ENCODE results near the gene SRRT. TPM values are rescaled to one million over a fixed set of nuclear protein-coding genes. Genes with fewer than 3 reads are reported as not detected.

SRRT gene
- total RNA-seq, 2 experiments from 2014 or later: 202 to 205 TPM

- Mint-ChIP-seq H3K27me3 (no peaks in the 10 kb centered on the region), H3K4me1 (peaks cover 55% of the 10 kb centered on the region), H3K27ac (peak overlapping the region; percentile 97), H3K9me3 (no peaks in the 10 kb centered on the region), H3K4me3 (peak overlapping the region; percentile 98), H3K36me3 (ENCODE audit: low read depth) (peaks cover 69% of the 10 kb centered on the region)
- CTCF ChIA-PET: interaction anchor here (2.3 kb wide), 1 partner anchor 22 kb away, joined by 14 read pairs; the partner anchor contains the start of gene SLC12A9
- DNase-seq: no peak
- POLR2A ChIA-PET: interaction anchor here (1.1 to 6.6 kb wide), 6 partner anchors 13 to 754 kb away, joined by 3 to 251 read pairs (median 15); partner anchors contain the start of genes FBXO24, LRCH4, MOSPD3 and SLC12A9
Observed at GRCh38 chr7:100874300-100874576, 665 bp upstream of the SRRT start.

- peaks cover 76% of the 10 kb centered on the region for H3K36me3 Mint-ChIP-seq (ENCODE audit: low read depth)
- POLR2A ChIA-PET: interaction anchor here (0.6 to 6.6 kb wide), 36 partner anchors 8 to 1375 kb away, joined by 3 to 251 read pairs (median 5); partner anchors contain the start of genes AP4M1, FBXO24, LRCH4 and MCM7
Observed at GRCh38 chr7:100875356-100875751, 451 bp downstream of the SRRT start.

GRCh38 chr7:100878013-100878412 is 3.1 kb downstream of the SRRT start:
- H3K36me3 Mint-ChIP-seq (ENCODE audit: low read depth): peaks cover 82% of the 10 kb centered on the region
- H3K4me1 Mint-ChIP-seq: peaks cover 66% of the 10 kb centered on the region
- no peaks in the 10 kb centered on the region for H3K27me3 Mint-ChIP-seq
- no peak overlapping the region for H3K27ac Mint-ChIP-seq
- POLR2A ChIA-PET: interaction anchor here (0.6 to 6.6 kb wide), 2 partner anchors 9 to 24 kb away, joined by 3 to 251 read pairs; partner anchors contain the start of gene UFSP1
- no peak for DNase-seq
- H3K4me3 Mint-ChIP-seq: no peak overlapping the region
- CTCF ChIA-PET: interaction anchor here (1.2 to 1.7 kb wide), 4 partner anchors 8 to 26 kb away, joined by 3 to 6 read pairs (median 5); partner anchors contain the start of gene SLC12A9
- no peaks in the 10 kb centered on the region for H3K9me3 Mint-ChIP-seq

More at GRCh38 chr7:100875356-100875751, 451 bp downstream of the SRRT start:
- Mint-ChIP-seq H3K4me3 (peak overlapping the region; percentile 98), H3K27ac (peak overlapping the region; percentile 97), H3K27me3 (no peaks in the 10 kb centered on the region), H3K9me3 (no peaks in the 10 kb centered on the region), H3K4me1 (peaks cover 64% of the 10 kb centered on the region)
- CTCF ChIA-PET: interaction anchor here (0.6 to 2.3 kb wide), 7 partner anchors 11 to 368 kb away, joined by 3 to 14 read pairs (median 8); partner anchors contain the start of genes MOSPD3, PLOD3, POP7 and SLC12A9
- peak; percentile 55 for DNase-seq

- Mint-ChIP-seq H3K27me3 (no peaks in the 10 kb centered on the region), H3K9me3 (no peaks in the 10 kb centered on the region), H3K4me1 (peaks cover 70% of the 10 kb centered on the region), H3K4me3 (no peak overlapping the region), H3K27ac (peak overlapping the region; percentile 56), H3K36me3 (ENCODE audit: low read depth) (peaks cover 85% of the 10 kb centered on the region)
- no peak for DNase-seq
- CTCF ChIA-PET: interaction anchor here (1.2 to 1.7 kb wide), 3 partner anchors 9 to 27 kb away, joined by 3 to 6 read pairs (median 5); partner anchors contain the start of gene SLC12A9
- POLR2A ChIA-PET: interaction anchor here (0.6 to 6.6 kb wide), 2 partner anchors 8 to 25 kb away, joined by 3 to 251 read pairs; partner anchors contain the start of gene UFSP1
Observed at GRCh38 chr7:100878685-100879084, 3.8 kb downstream of the SRRT start.

- H3K36me3 Mint-ChIP-seq (ENCODE audit: low read depth): peaks cover 84% of the 10 kb centered on the region
- POLR2A ChIA-PET: interaction anchor here (6.6 kb wide), 1 partner anchor 7 kb away, joined by 251 read pairs; the partner anchor contains the start of gene UFSP1
- no peaks in the 10 kb centered on the region for H3K9me3 Mint-ChIP-seq
- no peak for DNase-seq
- CTCF ChIA-PET: no interaction called here
- no peak overlapping the region for H3K4me3 Mint-ChIP-seq
- peak overlapping the region; percentile 1 for H3K27ac Mint-ChIP-seq
- H3K27me3 Mint-ChIP-seq: no peaks in the 10 kb centered on the region
- H3K4me1 Mint-ChIP-seq: peaks cover 70% of the 10 kb centered on the region
Observed at GRCh38 chr7:100879685-100880261, 4.9 kb downstream of the SRRT start.

- Mint-ChIP-seq H3K4me3 (no peak overlapping the region), H3K27ac (no peak overlapping the region), H3K27me3 (no peaks in the 10 kb centered on the region), H3K9me3 (no peaks in the 10 kb centered on the region), H3K4me1 (peaks cover 70% of the 10 kb centered on the region), H3K36me3 (ENCODE audit: low read depth) (peaks cover 86% of the 10 kb centered on the region)
- DNase-seq: no peak
- POLR2A ChIA-PET: no interaction called here
- CTCF ChIA-PET: no interaction called here
Observed at GRCh38 chr7:100880645-100881044, 5.7 kb downstream of the SRRT start.

- CTCF ChIA-PET: no interaction called here
- no peak overlapping the region for H3K27ac Mint-ChIP-seq
- no peak overlapping the region for H3K4me3 Mint-ChIP-seq
- H3K9me3 Mint-ChIP-seq: no peaks in the 10 kb centered on the region
- H3K4me1 Mint-ChIP-seq: peaks cover 72% of the 10 kb centered on the region
- no peaks in the 10 kb centered on the region for H3K27me3 Mint-ChIP-seq
- POLR2A ChIA-PET: interaction anchor here (1.5 kb wide), 1 partner anchor 176 kb away, joined by 4 read pairs; the partner anchor contains the start of gene POP7
- DNase-seq: no peak
- peaks cover 88% of the 10 kb centered on the region for H3K36me3 Mint-ChIP-seq (ENCODE audit: low read depth)
Observed at GRCh38 chr7:100881136-100881535, 6.2 kb downstream of the SRRT start.

GRCh38 chr7:100882201-100882600 is 7.3 kb downstream of the SRRT start:
- Mint-ChIP-seq H3K27ac (no peak overlapping the region), H3K9me3 (no peaks in the 10 kb centered on the region), H3K4me1 (peaks cover 74% of the 10 kb centered on the region), H3K36me3 (ENCODE audit: low read depth) (peaks cover 90% of the 10 kb centered on the region), H3K4me3 (no peak overlapping the region), H3K27me3 (no peaks in the 10 kb centered on the region)
- ChIA-PET CTCF (no interaction called here), POLR2A (interaction anchor here (1.5 kb wide), 1 partner anchor 177 kb away, joined by 4 read pairs; the partner anchor contains the start of gene POP7)
- no peak for DNase-seq

- Mint-ChIP-seq H3K4me1 (peaks cover 77% of the 10 kb centered on the region), H3K9me3 (no peaks in the 10 kb centered on the region), H3K27ac (no peak overlapping the region), H3K36me3 (ENCODE audit: low read depth) (peaks cover 93% of the 10 kb centered on the region), H3K4me3 (no peak overlapping the region), H3K27me3 (no peaks in the 10 kb centered on the region)
- no peak for DNase-seq
- ChIA-PET POLR2A (interaction anchor here (7.4 kb wide), 1 partner anchor 7 kb away, joined by 251 read pairs; the partner anchor contains the start of gene SRRT), CTCF (no interaction called here)
Observed at GRCh38 chr7:100882785-100883526, 8.1 kb downstream of the SRRT start.

GRCh38 chr7:100884736-100885439 is 10.0 kb downstream of the SRRT start:
- H3K9me3 Mint-ChIP-seq: no peaks in the 10 kb centered on the region
- CTCF ChIA-PET: interaction anchor here (0.7 kb wide), 1 partner anchor 33 kb away, joined by 3 read pairs; the partner anchor contains the start of gene SLC12A9
- peaks cover 68% of the 10 kb centered on the region for H3K4me1 Mint-ChIP-seq
- H3K27ac Mint-ChIP-seq: peak overlapping the region; percentile 95
- H3K4me3 Mint-ChIP-seq: peak overlapping the region; percentile 65
- POLR2A ChIA-PET: interaction anchor here (1.5 to 7.4 kb wide), 2 partner anchors 9 to 179 kb away, joined by 3 to 251 read pairs; partner anchors contain the start of genes POP7 and SRRT
- DNase-seq: peak; percentile 58
- H3K27me3 Mint-ChIP-seq: no peaks in the 10 kb centered on the region
- H3K36me3 Mint-ChIP-seq (ENCODE audit: low read depth): peaks cover 82% of the 10 kb centered on the region

- H3K9me3 Mint-ChIP-seq: no peaks in the 10 kb centered on the region
- H3K4me1 Mint-ChIP-seq: peaks cover 68% of the 10 kb centered on the region
- peaks cover 76% of the 10 kb centered on the region for H3K36me3 Mint-ChIP-seq (ENCODE audit: low read depth)
- ChIA-PET POLR2A (interaction anchor here (1.5 to 7.4 kb wide), 2 partner anchors 9 to 180 kb away, joined by 3 to 251 read pairs; partner anchors contain the start of genes POP7 and SRRT), CTCF (interaction anchor here (1.1 kb wide), 1 partner anchor 9 kb away, joined by 5 read pairs; no protein-coding TSS in a partner anchor)
- peaks cover 2% of the 10 kb centered on the region for H3K27me3 Mint-ChIP-seq
- peak overlapping the region; percentile 19 for H3K4me3 Mint-ChIP-seq
- DNase-seq: no peak
- peak overlapping the region; percentile 95 for H3K27ac Mint-ChIP-seq
Observed at GRCh38 chr7:100885440-100886141, 10.7 kb downstream of the SRRT start.

All from activated CD4-positive, alpha-beta memory T cell treated with anti-CD3 and anti-CD28 coated beads, Interleukin-2, amount 10 ng/mL, durations not matched to agents 7 days and 5 days (primary cell).